H1 (cell line): ENCODE results near the gene CASP3. TPM values are rescaled to one million over a fixed set of nuclear protein-coding genes. Genes with fewer than 3 reads are reported as not detected.

ENCODE experiments used
- CTCF ChIA-PET: fragments of 300-600 bp; sonication (Branson Sonifier 250); formaldehyde crosslinking; loops from one replicate; lab custom pipeline; 2021; ENCODE audit not compliant: partially characterized antibody; lab: Charles Lee
- POLR2A ChIA-PET: fragments of 300-600 bp; sonication (Branson Sonifier 250); formaldehyde crosslinking; loops from one replicate; lab custom pipeline; 2021; ENCODE audit warnings: inconsistent platforms; ENCODE audit not compliant: partially characterized antibody; lab: Charles Lee
- DNase-seq, 2 experiments: peaks; one replicate each; pipeline versions ENCODE4 v3.0.0 to v3.0.0-alpha.2; 2010 to 2022; ENCODE audit warnings: low spot score in 2 of 2, low read depth in 1 of 2, mixed read lengths in 1 of 2
- FAIRE-seq: peaks from 2 replicates; lab custom pipeline; 2011; peaks lifted over from hg19 to GRCh38; lab: Jason Lieb, UNC
- H2AFZ ChIP-seq: 2 replicates; pipeline ENCODE4 v1.8.1; 2012; ENCODE audit warnings: low read length, inconsistent platforms
- H2AK5ac ChIP-seq: 2 replicates; pipeline ENCODE4 v1.6.1; 2013; ENCODE audit warnings: low read depth, low read length
- H2BK120ac ChIP-seq: replicated peaks from 2 replicates; pipeline ENCODE3; 2013; ENCODE audit warnings: low read depth, low read length, inconsistent platforms
- H2BK12ac ChIP-seq: 2 replicates; pipeline ENCODE4 v1.6.1; 2013; ENCODE audit warnings: low read depth, low read length
- H2BK15ac ChIP-seq: 2 replicates; pipeline ENCODE4 v1.6.1; 2013; ENCODE audit warnings: low read length
- H2BK20ac ChIP-seq: 2 replicates; pipeline ENCODE4 v1.6.1; 2013; ENCODE audit warnings: low read length
- H2BK5ac ChIP-seq: 2 replicates; pipeline ENCODE4 v1.6.1; 2013; ENCODE audit warnings: low read depth, low read length
- H3K14ac ChIP-seq: 2 replicates; pipeline ENCODE4 v1.6.1; 2013; ENCODE audit warnings: inconsistent platforms; ENCODE audit not compliant: insufficient read length
- H3K18ac ChIP-seq: 2 replicates; pipeline ENCODE4 v1.6.1; 2013; ENCODE audit warnings: low read length; ENCODE audit errors: extremely low read depth
- H3K23ac ChIP-seq: 2 replicates; pipeline ENCODE4 v1.6.1; 2013; ENCODE audit warnings: inconsistent platforms; ENCODE audit not compliant: insufficient read length
- H3K23me2 ChIP-seq: 2 replicates; pipeline ENCODE4 v1.6.1; 2013; ENCODE audit warnings: low read depth, low read length
- H3K27ac ChIP-seq: 2 replicates; pipeline ENCODE4 v1.6.1; 2011; ENCODE audit warnings: low read depth, low read length, inconsistent platforms
- H3K27me3 ChIP-seq, 4 experiments: replicated peaks in 1 of 4; 1 replicate in 1 of 4; 2 replicates in 3 of 4; pipeline versions ENCODE4 v1.6.1 to v1.8.1; 2011 to 2013; ENCODE audit warnings: low read length in 3 of 4, mild to moderate bottlenecking in 3 of 4, inconsistent platforms in 2 of 4, mixed read lengths in 2 of 4, moderate library complexity in 1 of 4; ENCODE audit not compliant: control insufficient read depth in 3 of 4, insufficient read depth in 3 of 4; ENCODE audit errors: extremely low read depth in 1 of 4
- H3K36me3 ChIP-seq, 4 experiments: 2 replicates each; pipeline versions ENCODE4 v1.6.1 to v1.8.1; 2011 to 2013; ENCODE audit warnings: mild to moderate bottlenecking in 4 of 4, low read length in 3 of 4, moderate library complexity in 2 of 4, control low read depth in 1 of 4, inconsistent platforms in 1 of 4; ENCODE audit not compliant: insufficient read depth in 4 of 4, control insufficient read depth in 2 of 4
- H3K4ac ChIP-seq: replicated peaks from 2 replicates; pipeline ENCODE3; 2013; ENCODE audit warnings: low read length, low read depth, mixed read lengths, inconsistent platforms; ENCODE audit not compliant: insufficient read length
- H3K4me1 ChIP-seq, 4 experiments: replicated peaks in 1 of 4; 1 replicate in 1 of 4; 2 replicates in 3 of 4; pipeline versions ENCODE4 v1.6.1 to v1.8.1; 2011 to 2013; ENCODE audit warnings: low read length in 3 of 4, inconsistent platforms in 2 of 4, mixed read lengths in 1 of 4; ENCODE audit not compliant: insufficient read depth in 4 of 4, control insufficient read depth in 3 of 4
- H3K4me2 ChIP-seq, 2 experiments: 2 replicates each; pipeline versions ENCODE4 v1.6.1 to v1.8.1; 2011 to 2013; ENCODE audit warnings: low read depth in 2 of 2, low read length in 2 of 2, control low read depth in 1 of 2, inconsistent platforms in 1 of 2, mild to moderate bottlenecking in 1 of 2; ENCODE audit not compliant: insufficient read depth in 1 of 2
- H3K4me3 ChIP-seq, 4 experiments: fragments of 200-600, 300-600 bp in 1 of 4; sonication (generic), shearing (Covaris generic), sonication (Bioruptor Twin) in 1 of 4; 2 replicates each; pipeline versions ENCODE4 v1.5.1 to v1.8.1; 2011 to 2016; ENCODE audit warnings: low read length in 4 of 4, low read depth in 3 of 4, control low read depth in 2 of 4, inconsistent platforms in 2 of 4, mild to moderate bottlenecking in 2 of 4, mixed read lengths in 1 of 4, moderate library complexity in 1 of 4; ENCODE audit not compliant: insufficient read depth in 2 of 4; ENCODE audit errors: extremely low read depth in 1 of 4
- H3K56ac ChIP-seq: replicated peaks from 2 replicates; pipeline ENCODE3; 2013; ENCODE audit warnings: low read depth, mild to moderate bottlenecking, mixed read lengths, low read length, inconsistent platforms; ENCODE audit not compliant: insufficient read length
- H3K79me1 ChIP-seq: 2 replicates; pipeline ENCODE4 v1.6.1; 2013; ENCODE audit warnings: low read depth, low read length, control low read depth
- H3K79me2 ChIP-seq, 2 experiments: 2 replicates each; pipeline versions ENCODE4 v1.6.1 to v1.8.1; 2012 to 2013; ENCODE audit warnings: low read length in 2 of 2, mild to moderate bottlenecking in 2 of 2, inconsistent platforms in 1 of 2; ENCODE audit not compliant: insufficient read depth in 2 of 2, control insufficient read depth in 1 of 2
- H3K9ac ChIP-seq, 4 experiments: replicated peaks in 1 of 4; 1 replicate in 1 of 4; 2 replicates in 3 of 4; pipeline versions ENCODE4 v1.6.1 to v1.8.1; 2011 to 2013; ENCODE audit warnings: low read depth in 3 of 4, low read length in 3 of 4, control low read depth in 2 of 4, mild to moderate bottlenecking in 2 of 4, moderate library complexity in 2 of 4, inconsistent platforms in 1 of 4; ENCODE audit errors: extremely low read depth in 1 of 4
- H3K9me3 ChIP-seq, 2 experiments: 2 replicates each; pipeline versions ENCODE4 v1.6.1 to v1.8.1; 2012 to 2013; ENCODE audit warnings: mild to moderate bottlenecking in 2 of 2, moderate library complexity in 2 of 2, control low read depth in 1 of 2, inconsistent platforms in 1 of 2, low read depth in 1 of 2, low read length in 1 of 2, mixed read lengths in 1 of 2; ENCODE audit not compliant: insufficient read depth in 2 of 2
- H4K20me1 ChIP-seq, 2 experiments: replicated peaks in 1 of 2; 2 replicates each; pipeline versions ENCODE3 to v1.8.1; 2011 to 2013; ENCODE audit warnings: inconsistent platforms in 2 of 2, low read length in 2 of 2, mild to moderate bottlenecking in 1 of 2; ENCODE audit not compliant: insufficient read depth in 2 of 2, control insufficient read depth in 1 of 2
- H4K5ac ChIP-seq: 2 replicates; pipeline ENCODE4 v1.6.1; 2013; ENCODE audit warnings: low read length, low read depth, mixed read lengths, inconsistent platforms; ENCODE audit not compliant: insufficient read length
- H4K8ac ChIP-seq: 2 replicates; pipeline ENCODE4 v1.8.0; 2013; ENCODE audit warnings: mild to moderate bottlenecking, moderate library complexity, low read length, inconsistent platforms; ENCODE audit not compliant: insufficient read depth; ENCODE audit errors: extremely low read depth
- H4K91ac ChIP-seq: replicated peaks from 2 replicates; pipeline ENCODE3; 2013; ENCODE audit warnings: low read length, mixed read lengths, inconsistent platforms; ENCODE audit not compliant: insufficient read length
- ASH2L ChIP-seq: fragments of 200-600, 300-600 bp; sonication (generic); IDR thresholded peaks from one replicate; pipeline ENCODE4 v1.7.1; 2017; ENCODE audit warnings: low read length
- BRCA1 ChIP-seq: IDR thresholded peaks from 2 replicates; pipeline ENCODE4 v1.6.1; 2012; ENCODE audit warnings: low read depth, low read length, improper control_type of control experiment
- E2F6 ChIP-seq: IDR thresholded peaks from 2 replicates; pipeline ENCODE4 v1.6.1; 2012; ENCODE audit warnings: inconsistent platforms
- EGR1 ChIP-seq: IDR thresholded peaks from 2 replicates; pipeline ENCODE4 v1.6.1; 2011; ENCODE audit warnings: low read depth, low read length, borderline replicate concordance
- HDAC6 ChIP-seq: IDR thresholded peaks from one replicate; pipeline ENCODE4 v1.7.1; 2012; ENCODE audit warnings: low read depth, mild to moderate bottlenecking, inconsistent platforms, low read length, moderate library complexity
- JUND ChIP-seq: IDR thresholded peaks from 2 replicates; pipeline ENCODE4 v1.6.1; 2011; ENCODE audit warnings: mild to moderate bottlenecking, improper control_type of control experiment, low read length
- KDM5A ChIP-seq: fragments of 200-600 bp; IDR thresholded peaks from 2 replicates; pipeline ENCODE4 v1.7.1; 2012; ENCODE audit warnings: mild to moderate bottlenecking, low read length, inconsistent platforms, mixed read lengths
- RFX5 ChIP-seq: IDR thresholded peaks from 2 replicates; pipeline ENCODE4 v1.6.1; 2011; ENCODE audit warnings: low read depth, low read length, improper control_type of control experiment, borderline replicate concordance
- SIX5 ChIP-seq: IDR thresholded peaks from 2 replicates; pipeline ENCODE4 v1.6.1; 2011; ENCODE audit warnings: mild to moderate bottlenecking, low read depth, low read length
- SUZ12 ChIP-seq: fragments of 200-600 bp; sonication (generic); IDR thresholded peaks from 2 replicates; pipeline ENCODE4 v1.6.1; 2012; ENCODE audit warnings: mild to moderate bottlenecking, inconsistent platforms, low read length, moderate library complexity, mixed read lengths
- TAF1 ChIP-seq: IDR thresholded peaks from 2 replicates; pipeline ENCODE4 v1.6.1; 2011; ENCODE audit warnings: mild to moderate bottlenecking, low read depth, low read length
- WGBS, 2 experiments: shearing (Covaris generic) in 1 of 2; methylation state at CpG; one replicate each; pipeline versions ENCODE4 v1.1.6 to v1.1.7; 2013 to 2015; ENCODE audit warnings: low lambda C conversion rate in 2 of 2, mixed read lengths in 2 of 2, inconsistent platforms in 1 of 2, low coverage in 1 of 2, missing lambda C conversion rate in 1 of 2; ENCODE audit not compliant: insufficient replicate concordance in 2 of 2, insufficient coverage in 1 of 2, insufficient read length in 1 of 2; ENCODE audit errors: extremely low coverage in 1 of 2, missing lambda C conversion rate in 1 of 2; 5-methylcytosine and 5-hydroxymethylcytosine counted together
- polyA plus RNA-seq, 7 experiments: library from polyadenylated mRNA; depleted of rRNA in 3 of 7; stranded (reverse) in 5 of 7; unstranded in 2 of 7; fragments of >200 nt in 5 of 7; fragments of 200-250 nt in 2 of 7; gene quantifications; 1 replicate in 5 of 7; 2 replicates in 1 of 7; 4 replicates in 1 of 7; pipeline versions ENCODE4 v1.2.1 to v1.2.3, GENCODE V29; 2011 to 2013; ENCODE audit warnings: missing spikeins in 2 of 7, mixed read lengths in 2 of 7
- total RNA-seq: library from RNA; stranded (reverse); fragmentation: NEBNext Ultra II Directional; extraction: Animal tissue kit (Norgen Biotek cat#: 25700); gene quantifications from 2 replicates; pipeline ENCODE4 v1.2.1, GENCODE V29; 2021
- TF ChIP-seq, protein P1 (sequence below): IDR thresholded peaks from 2 replicates; pipeline ENCODE4 v1.6.1; 2011; ENCODE audit warnings: low read length, improper control_type of control experiment

The CASP3 gene
- total and polyA plus RNA-seq, 2 of the 8 experiments (the other 6 are each of a cell fraction or from before 2014, with no cell fraction given) = 27.8 to 82.5 TPM

GRCh38 chr4:184675821-184676492 lies 26.7 kb upstream of the CASP3 start:
- H2AFZ ChIP-seq = no peak overlapping the region
- TF ChIP-seq E2F6 = no peak
- TF ChIP-seq TAF1 = no peak
- TF ChIP-seq KDM5A = no peak
- TF ChIP-seq JUND = no peak
- no peak for TF ChIP-seq RFX5
- no peak for TF ChIP-seq SUZ12
- no peak for TF ChIP-seq BRCA1
- TF ChIP-seq HDAC6 = no peak
- TF ChIP-seq ASH2L = no peak
- TF ChIP-seq, protein P1, sequence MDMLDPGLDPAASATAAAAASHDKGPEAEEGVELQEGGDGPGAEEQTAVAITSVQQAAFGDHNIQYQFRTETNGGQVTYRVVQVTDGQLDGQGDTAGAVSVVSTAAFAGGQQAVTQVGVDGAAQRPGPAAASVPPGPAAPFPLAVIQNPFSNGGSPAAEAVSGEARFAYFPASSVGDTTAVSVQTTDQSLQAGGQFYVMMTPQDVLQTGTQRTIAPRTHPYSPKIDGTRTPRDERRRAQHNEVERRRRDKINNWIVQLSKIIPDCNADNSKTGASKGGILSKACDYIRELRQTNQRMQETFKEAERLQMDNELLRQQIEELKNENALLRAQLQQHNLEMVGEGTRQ = no peak
- no peak for TF ChIP-seq EGR1
- no peak for TF ChIP-seq SIX5

More at GRCh38 chr4:184675821-184676492, 26.7 kb upstream of the CASP3 start:
- 78% methylated on average over 2 of the region's 3 CpGs; no CpG with 5 or more reads in 1 of the 2 experiments for WGBS, 2 experiments
- Histone ChIP-seq H2BK20ac (no peak overlapping the region), H2AK5ac (no peak overlapping the region), H3K27ac (no peak overlapping the region), H4K5ac (no peak overlapping the region), H3K4ac (no peak overlapping the region), H2BK15ac (no peak overlapping the region), H2BK5ac (no peak overlapping the region), H3K9ac (no peak overlapping the region), H3K56ac (no peak overlapping the region), H3K4me3 (no peak overlapping the region), H3K9me3 (peaks cover 0 to 7% of the 10 kb centered on the region in 2 experiments; a peak in 2 of 4 replicates), H3K14ac (no peak overlapping the region), H3K36me3 (peaks cover 0 to 3% (median 0%) of the 10 kb centered on the region in 4 experiments; a peak in 1 of 8 replicates), H3K79me1 (no peaks in the 10 kb centered on the region), H2BK12ac (no peak overlapping the region), H3K23ac (no peak overlapping the region), H4K8ac (no peak overlapping the region), H4K20me1 (no peaks in the 10 kb centered on the region), H2BK120ac (no peak overlapping the region), H3K18ac (no peak overlapping the region), H3K27me3 (no peaks in the 10 kb centered on the region), H3K4me1 (no peaks in the 10 kb centered on the region), H3K4me2 (no peak overlapping the region), H3K23me2 (no peaks in the 10 kb centered on the region; the same call in 1 of the 2 replicates), H3K79me2 (no peaks in the 10 kb centered on the region), H4K91ac (no peak overlapping the region)
- CTCF ChIA-PET = no interaction called here
- no peak for FAIRE-seq
- no peak for DNase-seq
- POLR2A ChIA-PET = no interaction called here
